Hepatocyte (in vitro differentiated cells): ENCODE data around the gene MTX1.
"Not testable (repeated sequence)": the region's sequence is repeated elsewhere in the genome, so short reads cannot be mapped to it uniquely, and the experiment has no call there.

Source experiments
- CTCF ChIP-seq: fragments of 200-600 bp; sonication (generic); IDR thresholded peaks from 2 replicates; pipeline ENCODE4 v1.5.1; 2016; ENCODE audit warnings: antibody characterized with exemption, mild to moderate bottlenecking; ENCODE audit not compliant: poor library complexity
- EZH2 ChIP-seq: fragments of 200-600 bp; sonication (generic); IDR thresholded peaks from 2 replicates; pipeline ENCODE4 v1.6.1; 2016; ENCODE audit warnings: antibody characterized with exemption, mild to moderate bottlenecking, borderline replicate concordance

DNA sequence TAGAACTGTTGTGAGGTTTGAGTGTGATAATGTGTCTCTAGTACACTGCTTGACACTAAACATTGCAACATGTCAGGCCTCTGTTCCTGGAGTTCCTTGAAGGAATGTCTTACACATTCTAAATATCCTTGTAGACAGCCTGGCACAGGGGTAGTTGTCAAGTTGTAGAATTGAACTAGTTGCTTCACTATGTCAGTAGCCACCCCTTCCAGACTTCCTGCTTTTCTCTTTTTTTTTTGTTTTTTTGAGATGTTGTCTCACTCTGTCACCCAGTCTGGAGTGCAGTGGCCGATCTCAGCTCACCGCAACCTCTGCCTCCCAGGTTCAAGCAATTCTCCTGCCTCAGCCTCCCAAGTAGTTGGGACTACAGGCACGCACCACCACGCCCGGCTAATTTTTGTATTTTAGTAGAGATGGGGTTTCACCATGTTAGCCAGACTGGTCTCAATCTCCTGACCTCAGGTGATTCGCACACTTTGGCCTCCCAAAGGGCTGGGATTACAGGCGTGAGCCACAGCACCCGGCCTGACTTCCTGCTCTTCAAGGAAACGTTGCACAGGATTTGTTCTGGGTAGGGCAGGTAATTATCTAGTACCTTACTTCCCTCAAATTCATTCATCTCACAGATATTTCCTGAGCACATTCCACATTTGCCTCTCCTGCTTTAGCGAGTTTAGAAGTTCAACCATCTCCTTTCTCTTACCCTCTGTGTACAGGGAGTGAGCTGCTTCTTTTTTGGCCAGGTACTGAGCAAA lies 11.9 kb downstream of the MTX1 start:
- not testable (repeated sequence) for TF ChIP-seq CTCF, EZH2
